Hepatocyte (in vitro differentiated cells): Measurements from ENCODE around the gene TSPAN9. TPM values are rescaled to one million over a fixed set of nuclear protein-coding genes. Genes with fewer than 3 reads are reported as not detected.

Experiments used
- DNase-seq: peaks from one replicate; pipeline ENCODE4 v3.0.0-alpha.2; 2016; ENCODE audit warnings: low spot score
- H2AFZ ChIP-seq: fragments of 200-600 bp; sonication (generic); 2 replicates; pipeline ENCODE4 v1.6.0; 2016; ENCODE audit warnings: antibody characterized with exemption, mild to moderate bottlenecking
- H3K27ac ChIP-seq: fragments of 200-600 bp; sonication (generic); 2 replicates; pipeline ENCODE4 v1.5.1; 2016; ENCODE audit warnings: mild to moderate bottlenecking
- H3K27me3 ChIP-seq: fragments of 200-600 bp; sonication (generic); 2 replicates; pipeline ENCODE4 v1.6.1; 2016
- H3K36me3 ChIP-seq: fragments of 200-600 bp; sonication (generic); replicated peaks from 2 replicates; pipeline ENCODE4 v1.5.1; 2016; ENCODE audit warnings: low read depth; ENCODE audit not compliant: insufficient read depth
- H3K4me1 ChIP-seq: fragments of 200-600 bp; sonication (generic); 2 replicates; pipeline ENCODE4 v1.5.1; 2016; ENCODE audit warnings: mild to moderate bottlenecking, moderate library complexity; ENCODE audit not compliant: insufficient read depth
- H3K4me2 ChIP-seq: fragments of 200-600 bp; sonication (generic); 2 replicates; pipeline ENCODE4 v1.6.0; 2016
- H3K4me3 ChIP-seq: fragments of 200-600 bp; sonication (generic); 2 replicates; pipeline ENCODE4 v1.5.1; 2016; ENCODE audit warnings: mild to moderate bottlenecking
- H3K79me2 ChIP-seq: fragments of 200-600 bp; sonication (generic); 2 replicates; pipeline ENCODE4 v1.6.0; 2017; ENCODE audit warnings: mild to moderate bottlenecking
- H3K9me2 ChIP-seq: fragments of 200-600 bp; sonication (generic); replicated peaks from 2 replicates; pipeline ENCODE4 v1.6.0; 2017; ENCODE audit warnings: mild to moderate bottlenecking; ENCODE audit not compliant: insufficient read depth
- H3K9me3 ChIP-seq: fragments of 200-600 bp; sonication (generic); 2 replicates; pipeline ENCODE4 v1.5.1; 2016; ENCODE audit warnings: low read depth, mild to moderate bottlenecking
- H4K20me1 ChIP-seq: fragments of 200-600 bp; sonication (generic); 2 replicates; pipeline ENCODE4 v1.6.0; 2016; ENCODE audit warnings: mild to moderate bottlenecking; ENCODE audit not compliant: insufficient read depth, poor library complexity, severe bottlenecking
- EZH2 ChIP-seq: fragments of 200-600 bp; sonication (generic); IDR thresholded peaks from 2 replicates; pipeline ENCODE4 v1.6.1; 2016; ENCODE audit warnings: antibody characterized with exemption, mild to moderate bottlenecking, borderline replicate concordance
- EZH2phosphoT487 ChIP-seq: fragments of 200-600 bp; sonication (generic); IDR thresholded peaks from one replicate; pipeline ENCODE4 v1.6.1; 2018; ENCODE audit warnings: antibody characterized with exemption, mild to moderate bottlenecking, low read depth, moderate library complexity; ENCODE audit not compliant: unreplicated experiment, severe bottlenecking
- WGBS: methylation state at CpG from one replicate; pipeline ENCODE4 v1.1.6; 2016; ENCODE audit warnings: low lambda C conversion rate; ENCODE audit errors: missing lambda C conversion rate; 5-methylcytosine and 5-hydroxymethylcytosine counted together
- polyA plus RNA-seq: library from polyadenylated mRNA; unstranded; fragments of >200 nt; fragmentation: Nextera tagmentation; extraction: Ambion mirVana; gene quantifications from 2 replicates; pipeline ENCODE4 v1.2.1, GENCODE V29; 2016
- total RNA-seq: library from RNA; depleted of rRNA; stranded (reverse); fragments of >200 nt; gene quantifications from 2 replicates; pipeline ENCODE4 v1.2.3, GENCODE V29; 2014
- TF ChIP-seq, protein P1 (sequence below): fragments of 200-600 bp; sonication (generic); IDR thresholded peaks from 2 replicates; pipeline ENCODE4 v1.5.1; 2016; ENCODE audit warnings: antibody characterized with exemption, mild to moderate bottlenecking; ENCODE audit not compliant: poor library complexity

TSPAN9 gene
- total and polyA plus RNA-seq, 2 experiments from 2014 or later: 16.6 to 38.6 TPM

DNA sequence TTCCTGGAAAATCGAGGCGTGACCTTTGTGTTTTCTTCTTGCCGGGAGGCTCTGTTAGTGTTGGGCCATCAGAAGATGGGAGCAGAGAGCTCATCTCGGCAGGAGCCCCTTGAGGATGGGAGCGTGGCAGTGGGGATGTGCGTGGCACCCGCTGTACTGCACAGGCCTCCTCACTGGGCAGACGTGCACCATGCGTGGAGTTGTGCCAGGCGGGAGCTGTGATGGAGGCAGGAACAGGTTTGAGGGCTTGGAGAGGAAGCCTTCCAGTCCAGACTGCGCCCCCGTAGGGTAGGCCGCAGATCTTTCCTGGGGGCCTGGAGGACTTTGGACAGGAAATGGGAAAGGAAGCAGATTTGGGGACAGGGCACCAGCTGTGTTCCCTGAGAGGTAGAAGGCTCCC is 197.5 kb downstream of the TSPAN9 start:
- 93% methylated on average over 13 of the region's 13 CpGs for whole genome bisulfite sequencing
- Histone ChIP-seq H3K4me2 (no peak overlapping the region), H3K4me3 (no peak overlapping the region), H3K79me2 (no peaks in the 10 kb centered on the region), H3K9me3 (no peaks in the 10 kb centered on the region), H3K27ac (no peak overlapping the region), H3K9me2 (no peaks in the 10 kb centered on the region), H2AFZ (no peak overlapping the region), H3K36me3 (no peaks in the 10 kb centered on the region), H3K27me3 (no peaks in the 10 kb centered on the region), H4K20me1 (no peaks in the 10 kb centered on the region), H3K4me1 (no peaks in the 10 kb centered on the region)
- DNase-seq: no peak
- TF ChIP-seq EZH2 (no peak), EZH2phosphoT487 (no peak)
- TF ChIP-seq, protein P1, sequence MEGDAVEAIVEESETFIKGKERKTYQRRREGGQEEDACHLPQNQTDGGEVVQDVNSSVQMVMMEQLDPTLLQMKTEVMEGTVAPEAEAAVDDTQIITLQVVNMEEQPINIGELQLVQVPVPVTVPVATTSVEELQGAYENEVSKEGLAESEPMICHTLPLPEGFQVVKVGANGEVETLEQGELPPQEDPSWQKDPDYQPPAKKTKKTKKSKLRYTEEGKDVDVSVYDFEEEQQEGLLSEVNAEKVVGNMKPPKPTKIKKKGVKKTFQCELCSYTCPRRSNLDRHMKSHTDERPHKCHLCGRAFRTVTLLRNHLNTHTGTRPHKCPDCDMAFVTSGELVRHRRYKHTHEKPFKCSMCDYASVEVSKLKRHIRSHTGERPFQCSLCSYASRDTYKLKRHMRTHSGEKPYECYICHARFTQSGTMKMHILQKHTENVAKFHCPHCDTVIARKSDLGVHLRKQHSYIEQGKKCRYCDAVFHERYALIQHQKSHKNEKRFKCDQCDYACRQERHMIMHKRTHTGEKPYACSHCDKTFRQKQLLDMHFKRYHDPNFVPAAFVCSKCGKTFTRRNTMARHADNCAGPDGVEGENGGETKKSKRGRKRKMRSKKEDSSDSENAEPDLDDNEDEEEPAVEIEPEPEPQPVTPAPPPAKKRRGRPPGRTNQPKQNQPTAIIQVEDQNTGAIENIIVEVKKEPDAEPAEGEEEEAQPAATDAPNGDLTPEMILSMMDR: no peak

DNA sequence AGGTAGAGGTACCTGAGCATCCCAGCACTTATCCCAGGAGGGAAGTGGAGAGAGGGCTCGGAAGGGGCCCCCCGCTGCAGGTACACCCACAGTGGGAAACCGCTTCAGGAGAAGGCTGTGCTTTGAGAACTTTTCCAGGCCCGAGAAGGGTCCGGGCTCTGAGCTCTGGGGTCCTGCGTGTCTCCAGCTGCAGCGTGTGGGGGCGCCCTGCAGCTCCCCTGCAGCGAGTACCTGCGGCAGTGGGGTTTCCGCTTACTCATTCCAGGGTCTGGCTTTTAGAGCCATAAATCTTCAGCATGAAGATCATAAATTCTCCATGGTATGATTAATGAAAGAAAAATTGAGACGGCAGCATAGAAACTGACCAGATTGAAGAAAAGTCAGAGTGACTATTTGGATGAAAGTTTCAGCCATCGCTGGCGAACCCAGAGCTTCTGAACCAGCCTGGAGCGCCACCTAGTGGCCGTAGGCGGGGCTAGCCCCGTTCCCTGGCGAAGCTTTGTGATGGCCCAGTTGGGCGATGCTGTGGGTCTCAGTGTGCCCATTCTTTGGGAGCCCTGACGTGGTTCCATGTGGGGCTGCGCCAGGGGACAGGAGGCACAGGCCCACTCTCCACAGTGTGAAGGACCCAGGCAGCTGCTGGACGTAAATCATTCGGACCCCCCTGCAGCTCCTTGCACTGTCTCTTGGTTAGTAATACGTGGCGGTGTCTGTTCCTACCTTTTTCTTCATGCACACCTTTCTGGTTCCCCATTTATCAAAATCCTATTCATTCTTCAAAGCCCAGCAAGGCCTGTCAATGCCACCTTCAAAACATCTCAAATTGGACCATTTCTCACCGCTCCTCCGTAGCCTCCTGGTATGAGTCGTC is 198.2 kb downstream of the TSPAN9 start:
- Histone ChIP-seq H3K79me2 (no peaks in the 10 kb centered on the region), H4K20me1 (no peaks in the 10 kb centered on the region), H3K9me2 (no peaks in the 10 kb centered on the region), H3K27me3 (no peaks in the 10 kb centered on the region), H3K4me2 (no peak overlapping the region), H3K4me3 (no peak overlapping the region), H3K27ac (no peak overlapping the region), H2AFZ (no peak overlapping the region), H3K4me1 (no peaks in the 10 kb centered on the region), H3K9me3 (no peaks in the 10 kb centered on the region), H3K36me3 (no peaks in the 10 kb centered on the region)
- peak; percentile 85 for DNase-seq
- WGBS: 53% methylated on average over 29 of the region's 29 CpGs
- TF ChIP-seq, protein P1: peak; percentile 94
- no peak for TF ChIP-seq EZH2phosphoT487
- no peak for TF ChIP-seq EZH2

DNA sequence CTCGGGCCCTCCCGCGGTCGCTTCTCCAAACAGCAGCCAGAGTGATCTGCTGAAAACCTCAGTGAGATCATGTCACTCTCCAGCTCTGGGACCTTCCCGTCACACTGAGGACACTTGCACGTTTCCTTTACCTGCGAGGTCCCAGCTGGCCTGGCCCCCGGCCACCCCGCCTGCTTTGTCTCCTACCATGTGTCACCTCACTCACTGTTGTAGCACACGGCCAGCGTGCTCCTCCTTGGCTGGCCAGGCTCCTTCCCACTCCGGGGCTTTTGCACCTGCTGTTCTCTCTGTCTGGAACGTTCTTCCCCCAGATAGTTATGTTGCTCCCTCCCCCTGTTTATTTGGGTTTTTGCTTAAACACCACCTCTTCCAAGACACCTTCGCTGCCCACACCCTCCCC is 199.0 kb downstream of the TSPAN9 start:
- Histone ChIP-seq H4K20me1 (no peaks in the 10 kb centered on the region), H3K9me2 (no peaks in the 10 kb centered on the region), H3K4me1 (no peaks in the 10 kb centered on the region), H3K4me3 (no peak overlapping the region), H3K79me2 (no peaks in the 10 kb centered on the region), H3K27ac (no peak overlapping the region), H3K27me3 (no peaks in the 10 kb centered on the region), H3K9me3 (no peaks in the 10 kb centered on the region), H2AFZ (no peak overlapping the region), H3K36me3 (no peaks in the 10 kb centered on the region), H3K4me2 (no peak overlapping the region)
- TF ChIP-seq, protein P1: no peak
- no peak for TF ChIP-seq EZH2
- no peak for TF ChIP-seq EZH2phosphoT487
- no peak for DNase-seq
- WGBS: 92% methylated on average over 14 of the region's 14 CpGs
